ENCODE data around the gene THOC1.

- no peak for TF ChIP-seq CTCF (IDR thresholded peaks at IDR 0.05)
- TF ChIP-seq EZH2 (IDR thresholded peaks at IDR 0.05; ENCODE audit: borderline replicate concordance, insufficient read depth, low read depth, low read length, poor library complexity, severe bottlenecking) = no peak
These were observed 76.1 kb downstream of the THOC1 start for GRCh38 chr18:191725-192124.
